Measurements from ENCODE around the gene MSX2. TPM values are rescaled to one million over a fixed set of nuclear protein-coding genes. Genes with fewer than 3 reads are reported as not detected.

The MSX2 gene
- total and polyA plus RNA-seq, 2 experiments from 2014 or later = 0.17 to 0.47 TPM

DNA sequence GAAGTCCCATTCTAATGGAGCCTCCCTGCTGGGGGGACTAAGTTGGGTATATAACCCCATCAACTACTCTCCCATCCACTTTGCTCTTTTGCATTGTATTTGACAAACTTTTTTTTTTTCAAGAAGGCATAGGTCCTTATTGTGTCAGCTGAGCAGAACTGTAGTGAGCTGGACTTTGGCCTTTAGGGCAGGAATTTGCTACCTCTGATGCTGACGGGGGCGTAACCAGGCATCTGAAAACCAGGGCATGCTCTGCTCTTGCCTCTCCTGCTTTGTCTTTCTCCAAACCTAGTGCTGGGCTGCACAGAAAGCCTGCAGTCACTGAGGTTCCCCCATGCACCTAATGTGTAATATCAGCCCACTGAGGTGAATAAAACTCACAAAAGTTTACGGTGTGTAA is 49.0 kb downstream of the MSX2 start (continued):
- TF ChIP-seq, protein P1, sequence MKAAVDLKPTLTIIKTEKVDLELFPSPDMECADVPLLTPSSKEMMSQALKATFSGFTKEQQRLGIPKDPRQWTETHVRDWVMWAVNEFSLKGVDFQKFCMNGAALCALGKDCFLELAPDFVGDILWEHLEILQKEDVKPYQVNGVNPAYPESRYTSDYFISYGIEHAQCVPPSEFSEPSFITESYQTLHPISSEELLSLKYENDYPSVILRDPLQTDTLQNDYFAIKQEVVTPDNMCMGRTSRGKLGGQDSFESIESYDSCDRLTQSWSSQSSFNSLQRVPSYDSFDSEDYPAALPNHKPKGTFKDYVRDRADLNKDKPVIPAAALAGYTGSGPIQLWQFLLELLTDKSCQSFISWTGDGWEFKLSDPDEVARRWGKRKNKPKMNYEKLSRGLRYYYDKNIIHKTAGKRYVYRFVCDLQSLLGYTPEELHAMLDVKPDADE (IDR thresholded peaks at IDR 0.05) = no peak
- TF ChIP-seq ZNF331 (CRISPR knock-in tag; IDR thresholded peaks at IDR 0.05; ENCODE audit: low read depth) (no peak), CREB1 (CRISPR knock-in tag; IDR thresholded peaks at IDR 0.05; ENCODE audit: low read depth) (no peak), EZH2 (IDR thresholded peaks at IDR 0.05; ENCODE audit: low read depth, unreplicated experiment) (no peak), JUNB (IDR thresholded peaks at IDR 0.05; ENCODE audit: unreplicated experiment) (no peak)
- TF ChIP-seq, protein P2, sequence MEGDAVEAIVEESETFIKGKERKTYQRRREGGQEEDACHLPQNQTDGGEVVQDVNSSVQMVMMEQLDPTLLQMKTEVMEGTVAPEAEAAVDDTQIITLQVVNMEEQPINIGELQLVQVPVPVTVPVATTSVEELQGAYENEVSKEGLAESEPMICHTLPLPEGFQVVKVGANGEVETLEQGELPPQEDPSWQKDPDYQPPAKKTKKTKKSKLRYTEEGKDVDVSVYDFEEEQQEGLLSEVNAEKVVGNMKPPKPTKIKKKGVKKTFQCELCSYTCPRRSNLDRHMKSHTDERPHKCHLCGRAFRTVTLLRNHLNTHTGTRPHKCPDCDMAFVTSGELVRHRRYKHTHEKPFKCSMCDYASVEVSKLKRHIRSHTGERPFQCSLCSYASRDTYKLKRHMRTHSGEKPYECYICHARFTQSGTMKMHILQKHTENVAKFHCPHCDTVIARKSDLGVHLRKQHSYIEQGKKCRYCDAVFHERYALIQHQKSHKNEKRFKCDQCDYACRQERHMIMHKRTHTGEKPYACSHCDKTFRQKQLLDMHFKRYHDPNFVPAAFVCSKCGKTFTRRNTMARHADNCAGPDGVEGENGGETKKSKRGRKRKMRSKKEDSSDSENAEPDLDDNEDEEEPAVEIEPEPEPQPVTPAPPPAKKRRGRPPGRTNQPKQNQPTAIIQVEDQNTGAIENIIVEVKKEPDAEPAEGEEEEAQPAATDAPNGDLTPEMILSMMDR (conservative IDR thresholded peaks at IDR 0.05; ENCODE audit: low read depth in 2 of 2) = no peak

- Mint-ChIP-seq H3K9me3 (no peaks in the 10 kb centered on the region), H3K4me3 (no peak overlapping the region), H3K4me1 (no peaks in the 10 kb centered on the region; the same call in 2 of the 3 replicates), H3K36me3 (ENCODE audit: low read depth) (no peaks in the 10 kb centered on the region), H3K27ac (no peak overlapping the region), H3K27me3 (ENCODE audit: insufficient read depth, low read depth, poor library complexity) (no peaks in the 10 kb centered on the region)
- Histone ChIP-seq H3K79me2 (replicated peaks; ENCODE audit: insufficient read depth) (no peaks in the 10 kb centered on the region), H2AFZ (no peak overlapping the region), H3K4me1 (ENCODE audit: insufficient read depth) (no peaks in the 10 kb centered on the region), H3K27me3 (ENCODE audit: insufficient read depth) (no peaks in the 10 kb centered on the region), H3K4me3 (no peak overlapping the region), H3K4me2 (no peak overlapping the region), H4K20me1 (replicated peaks; ENCODE audit: insufficient read depth) (no peaks in the 10 kb centered on the region), H3F3A (replicated peaks; ENCODE audit: low read depth) (no peaks in the 10 kb centered on the region), H3K27ac (ENCODE audit: low read depth) (no peak overlapping the region), H3K36me3 (ENCODE audit: insufficient read depth) (no peaks in the 10 kb centered on the region), H3K9me2 (ENCODE audit: insufficient read depth) (0 out of 2 replicates have a peak, but pooled peaks cover 5% of the 10 kb centered on the region)
- DNase-seq (ENCODE audit: low spot score) (no peak), ATAC-seq (no peak)
- TF ChIP-seq JUNB (IDR thresholded peaks at IDR 0.05; ENCODE audit: unreplicated experiment) (no peak), POLR2AphosphoS5 (IDR thresholded peaks at IDR 0.05; ENCODE audit: low read depth) (no peak), CREB1 (CRISPR knock-in tag; IDR thresholded peaks at IDR 0.05; ENCODE audit: low read depth) (no peak), ZNF331 (CRISPR knock-in tag; IDR thresholded peaks at IDR 0.05; ENCODE audit: low read depth) (no peak), ZNF114 (CRISPR knock-in tag; IDR thresholded peaks at IDR 0.05) (no peak), EZH2 (IDR thresholded peaks at IDR 0.05; ENCODE audit: low read depth, unreplicated experiment) (no peak), STAT1 (IDR thresholded peaks at IDR 0.05; ENCODE audit: unreplicated experiment) (no peak), EZH2phosphoT487 (IDR thresholded peaks at IDR 0.05; ENCODE audit: unreplicated experiment) (no peak), NANOG (IDR thresholded peaks at IDR 0.05; ENCODE audit: borderline replicate concordance) (no peak)
- TF ChIP-seq, protein P1 (IDR thresholded peaks at IDR 0.05) = no peak
- TF ChIP-seq, protein P2 (conservative IDR thresholded peaks at IDR 0.05; ENCODE audit: low read depth in 2 of 2) = no peak
- TF ChIP-seq, protein P3, sequence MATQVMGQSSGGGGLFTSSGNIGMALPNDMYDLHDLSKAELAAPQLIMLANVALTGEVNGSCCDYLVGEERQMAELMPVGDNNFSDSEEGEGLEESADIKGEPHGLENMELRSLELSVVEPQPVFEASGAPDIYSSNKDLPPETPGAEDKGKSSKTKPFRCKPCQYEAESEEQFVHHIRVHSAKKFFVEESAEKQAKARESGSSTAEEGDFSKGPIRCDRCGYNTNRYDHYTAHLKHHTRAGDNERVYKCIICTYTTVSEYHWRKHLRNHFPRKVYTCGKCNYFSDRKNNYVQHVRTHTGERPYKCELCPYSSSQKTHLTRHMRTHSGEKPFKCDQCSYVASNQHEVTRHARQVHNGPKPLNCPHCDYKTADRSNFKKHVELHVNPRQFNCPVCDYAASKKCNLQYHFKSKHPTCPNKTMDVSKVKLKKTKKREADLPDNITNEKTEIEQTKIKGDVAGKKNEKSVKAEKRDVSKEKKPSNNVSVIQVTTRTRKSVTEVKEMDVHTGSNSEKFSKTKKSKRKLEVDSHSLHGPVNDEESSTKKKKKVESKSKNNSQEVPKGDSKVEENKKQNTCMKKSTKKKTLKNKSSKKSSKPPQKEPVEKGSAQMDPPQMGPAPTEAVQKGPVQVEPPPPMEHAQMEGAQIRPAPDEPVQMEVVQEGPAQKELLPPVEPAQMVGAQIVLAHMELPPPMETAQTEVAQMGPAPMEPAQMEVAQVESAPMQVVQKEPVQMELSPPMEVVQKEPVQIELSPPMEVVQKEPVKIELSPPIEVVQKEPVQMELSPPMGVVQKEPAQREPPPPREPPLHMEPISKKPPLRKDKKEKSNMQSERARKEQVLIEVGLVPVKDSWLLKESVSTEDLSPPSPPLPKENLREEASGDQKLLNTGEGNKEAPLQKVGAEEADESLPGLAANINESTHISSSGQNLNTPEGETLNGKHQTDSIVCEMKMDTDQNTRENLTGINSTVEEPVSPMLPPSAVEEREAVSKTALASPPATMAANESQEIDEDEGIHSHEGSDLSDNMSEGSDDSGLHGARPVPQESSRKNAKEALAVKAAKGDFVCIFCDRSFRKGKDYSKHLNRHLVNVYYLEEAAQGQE (IDR thresholded peaks at IDR 0.05; ENCODE audit: unreplicated experiment) = no peak
Observed at GRCh38 chr5:174775081-174775480, 50.7 kb downstream of the MSX2 start.
